B cell (primary cell): ENCODE results near the gene ARV1.

Experiments used
- EZH2 ChIP-seq: IDR thresholded peaks from 2 replicates; pipeline ENCODE4 v1.6.1; 2012; ENCODE audit warnings: borderline replicate concordance, low read depth, mild to moderate bottlenecking, moderate library complexity, low read length; ENCODE audit not compliant: insufficient read depth, poor library complexity, severe bottlenecking
- TF ChIP-seq, protein P1 (sequence below): fragments of 200-600 bp; IDR thresholded peaks from one replicate; pipeline ENCODE4 v1.8.0; 2022; ENCODE audit warnings: antibody characterized with exemption, mild to moderate bottlenecking

GRCh38 chr1:231044588-231044987 lies 65.7 kb downstream of the ARV1 start:
- no peak for TF ChIP-seq EZH2
- TF ChIP-seq, protein P1, sequence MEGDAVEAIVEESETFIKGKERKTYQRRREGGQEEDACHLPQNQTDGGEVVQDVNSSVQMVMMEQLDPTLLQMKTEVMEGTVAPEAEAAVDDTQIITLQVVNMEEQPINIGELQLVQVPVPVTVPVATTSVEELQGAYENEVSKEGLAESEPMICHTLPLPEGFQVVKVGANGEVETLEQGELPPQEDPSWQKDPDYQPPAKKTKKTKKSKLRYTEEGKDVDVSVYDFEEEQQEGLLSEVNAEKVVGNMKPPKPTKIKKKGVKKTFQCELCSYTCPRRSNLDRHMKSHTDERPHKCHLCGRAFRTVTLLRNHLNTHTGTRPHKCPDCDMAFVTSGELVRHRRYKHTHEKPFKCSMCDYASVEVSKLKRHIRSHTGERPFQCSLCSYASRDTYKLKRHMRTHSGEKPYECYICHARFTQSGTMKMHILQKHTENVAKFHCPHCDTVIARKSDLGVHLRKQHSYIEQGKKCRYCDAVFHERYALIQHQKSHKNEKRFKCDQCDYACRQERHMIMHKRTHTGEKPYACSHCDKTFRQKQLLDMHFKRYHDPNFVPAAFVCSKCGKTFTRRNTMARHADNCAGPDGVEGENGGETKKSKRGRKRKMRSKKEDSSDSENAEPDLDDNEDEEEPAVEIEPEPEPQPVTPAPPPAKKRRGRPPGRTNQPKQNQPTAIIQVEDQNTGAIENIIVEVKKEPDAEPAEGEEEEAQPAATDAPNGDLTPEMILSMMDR, result no peak
